Embryonic facial prominence (tissue), 1 donor: ENCODE measurements around the gene CCDC88C.
"Not testable (repeated sequence)": the region's sequence is repeated elsewhere in the genome, so short reads cannot be mapped to it uniquely, and the experiment has no call there.

Experiments used
- DNase-seq: peaks from one replicate; pipeline ENCODE4 v3.0.0-alpha.2; 2016; ENCODE audit errors: extremely low spot score

CCDC88C gene

DNA sequence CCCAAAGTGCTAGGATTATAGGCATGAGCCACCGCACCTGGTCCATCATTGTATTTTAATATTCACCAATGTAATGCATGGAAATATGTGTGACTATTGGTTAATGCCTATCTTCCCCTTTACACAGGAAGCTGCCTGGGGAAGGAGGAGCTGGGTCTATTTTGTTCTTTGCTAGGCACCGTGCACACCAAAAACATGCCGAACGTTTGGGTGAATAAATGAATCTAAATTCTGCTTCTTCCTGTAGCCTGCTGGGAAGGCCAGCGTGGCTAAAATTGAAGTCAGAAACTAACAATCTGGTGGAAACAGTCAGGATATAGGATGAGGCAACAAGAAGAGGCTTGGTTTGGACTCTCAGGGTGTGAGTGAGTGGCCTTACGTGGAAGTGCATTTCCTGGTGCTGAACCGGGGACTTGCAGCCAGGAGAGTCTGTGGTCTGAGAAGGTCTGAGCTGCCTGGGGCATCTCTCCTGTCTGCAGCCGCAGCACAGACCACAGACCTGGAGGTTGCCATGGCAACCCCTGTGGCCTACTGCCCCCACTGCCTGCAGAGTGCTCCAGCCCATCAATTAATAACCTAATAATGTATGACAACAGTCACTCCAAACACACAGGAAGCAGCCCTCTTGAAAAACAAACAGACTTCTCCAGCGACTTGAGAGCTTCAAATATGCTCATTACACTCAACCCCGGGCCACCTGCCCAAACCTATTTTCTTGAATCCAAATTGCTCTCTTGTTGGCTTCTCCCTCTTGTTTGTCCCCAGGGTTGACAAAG lies 167.6 kb downstream of the CCDC88C start:
- DNase-seq: no peak

DNA sequence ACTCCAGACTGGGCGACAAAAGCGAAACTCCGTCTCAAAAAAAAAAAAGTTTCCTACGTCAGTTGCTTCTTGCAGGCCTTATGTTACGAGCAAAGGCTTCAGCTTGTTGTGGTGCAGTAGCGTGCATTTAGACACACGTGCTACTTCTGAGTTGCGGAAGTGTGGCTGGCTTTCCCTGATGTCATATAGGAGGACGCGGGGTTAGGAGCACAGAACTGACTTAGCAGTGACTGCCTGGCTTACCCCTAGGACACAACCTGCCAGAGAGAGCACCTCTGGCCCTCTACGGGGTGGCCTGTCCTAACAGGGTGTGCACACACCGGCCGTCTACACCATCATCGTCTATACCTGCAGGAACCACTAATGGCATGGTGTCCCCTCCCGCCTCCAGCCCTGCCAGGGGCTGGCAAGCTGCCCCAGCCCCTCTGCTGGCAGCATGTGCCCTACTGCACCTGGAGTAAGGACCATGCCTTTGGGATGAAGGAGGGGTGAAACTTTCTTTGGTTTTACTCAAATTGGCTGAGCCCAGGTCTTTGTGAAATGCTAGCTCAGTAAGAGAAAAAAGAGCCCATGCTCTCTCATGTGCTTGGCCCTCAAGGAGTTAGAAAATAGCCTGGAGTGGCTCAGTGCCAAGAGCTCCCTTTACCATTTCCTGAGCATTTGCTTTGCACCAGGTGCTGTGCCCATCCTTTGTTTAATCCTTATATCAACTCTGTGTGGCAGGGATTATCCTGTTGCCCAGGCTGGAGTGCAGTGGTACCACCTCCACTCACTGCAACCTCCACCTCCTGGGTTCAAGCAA lies 171.4 kb downstream of the CCDC88C start:
- DNase-seq: no peak

DNA sequence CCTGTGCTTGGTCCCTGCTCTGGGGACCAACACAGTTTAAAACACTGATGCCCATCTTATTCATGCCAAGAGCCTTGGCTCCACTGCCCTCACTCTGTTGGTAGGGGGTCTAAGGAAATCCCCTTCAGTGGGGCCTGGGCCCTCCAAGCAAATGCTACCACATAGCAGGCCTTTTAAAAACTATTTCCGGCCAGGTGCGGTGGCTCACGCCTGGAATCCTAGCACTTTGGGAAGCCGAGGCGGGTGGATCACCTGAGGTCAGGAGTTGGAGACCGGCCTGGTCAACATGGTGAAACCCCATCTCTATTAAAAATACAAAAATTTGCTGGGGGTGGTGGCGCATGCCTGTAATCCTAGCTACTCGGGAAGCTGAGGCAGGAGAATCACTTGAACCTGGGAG lies 172.0 kb downstream of the CCDC88C start:
- not testable (repeated sequence) for DNase-seq

DNA sequence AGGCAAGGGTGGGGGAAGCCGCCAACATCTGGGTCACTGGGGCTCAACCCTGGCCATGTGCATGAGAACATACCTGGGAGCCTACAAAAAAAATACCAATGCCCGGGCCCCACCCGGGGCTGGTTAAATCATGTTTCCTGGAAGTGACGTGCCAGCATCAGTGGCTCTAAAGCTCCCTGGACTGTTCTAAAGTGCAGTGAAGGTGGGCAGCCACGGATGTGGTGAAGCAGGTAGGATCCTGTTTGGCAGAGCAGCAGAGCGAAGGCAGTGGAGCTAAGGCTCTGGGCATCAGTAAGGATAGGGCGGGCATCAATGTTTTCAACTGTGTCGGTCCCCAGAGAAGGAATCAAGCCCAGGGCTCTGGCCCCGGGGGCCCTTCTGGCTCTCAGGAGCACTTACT lies 172.6 kb downstream of the CCDC88C start:
- DNase-seq: no peak

DNA sequence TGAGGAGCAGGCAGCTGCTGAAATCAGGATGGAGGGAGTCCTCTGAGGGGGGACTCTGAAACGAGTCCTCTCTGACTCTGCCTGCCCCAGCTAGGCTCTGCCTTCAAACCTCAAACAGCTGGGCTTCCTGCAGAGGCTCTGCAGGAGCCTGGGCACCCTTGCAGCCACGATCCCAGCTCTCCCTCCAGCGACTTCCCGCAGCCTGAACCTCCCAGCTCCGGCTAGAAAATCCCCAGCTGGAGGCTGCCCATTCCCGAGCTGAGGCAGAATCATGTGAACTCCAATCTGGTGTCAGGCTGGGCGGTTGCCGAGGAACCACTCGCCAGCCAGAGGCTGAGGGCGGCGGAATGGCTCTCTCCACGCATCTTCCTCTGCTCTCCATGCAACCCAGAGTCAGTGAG lies 173.1 kb downstream of the CCDC88C start, which contains the start of gene GPR68:
GPR68 (minus strand) TSS at position 204 of the 401 bp plus-strand sequence. CDS start 9,654 bp downstream, outside the sequence.
- no peak for DNase-seq

DNA sequence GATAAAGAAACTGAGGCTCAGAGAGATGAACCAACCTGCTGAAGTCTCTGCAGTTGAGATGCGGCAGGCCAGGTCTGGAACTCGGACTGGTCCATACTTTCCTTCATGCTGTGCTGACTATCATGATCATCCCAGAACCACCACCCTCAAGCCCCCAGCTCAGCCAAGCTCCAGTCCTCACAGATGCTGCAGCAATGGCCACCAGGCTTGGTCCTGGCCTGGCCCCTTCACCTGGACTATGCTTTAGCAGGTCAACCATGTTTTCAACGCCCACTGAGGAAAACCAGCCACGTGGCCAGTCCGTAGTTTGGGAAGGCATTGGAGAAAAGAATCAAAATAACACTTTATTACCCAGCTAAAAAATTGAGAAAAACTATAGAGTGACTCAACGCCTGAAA lies 174.5 kb downstream of the CCDC88C start:
- DNase-seq: no peak

DNA sequence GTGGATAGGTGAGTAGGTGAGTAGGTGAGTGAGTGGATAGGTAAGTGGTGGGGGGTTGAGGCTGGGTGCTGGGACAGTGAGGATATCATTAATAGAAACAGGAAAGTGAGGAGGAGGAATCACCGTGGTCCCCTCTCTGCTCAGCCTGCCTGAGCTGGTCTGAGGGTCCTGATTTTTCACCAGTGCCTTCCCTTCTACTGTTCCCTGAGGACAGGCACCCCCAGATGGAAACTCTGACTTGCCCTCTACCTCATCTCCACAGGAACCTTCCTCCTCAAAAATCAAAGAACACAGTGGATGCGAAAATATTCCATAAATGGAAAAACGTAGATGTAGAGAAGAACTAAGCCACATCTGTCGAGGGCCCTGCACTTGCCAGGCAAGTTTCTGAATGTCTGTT lies 175.0 kb downstream of the CCDC88C start:
- DNase-seq: no peak

DNA sequence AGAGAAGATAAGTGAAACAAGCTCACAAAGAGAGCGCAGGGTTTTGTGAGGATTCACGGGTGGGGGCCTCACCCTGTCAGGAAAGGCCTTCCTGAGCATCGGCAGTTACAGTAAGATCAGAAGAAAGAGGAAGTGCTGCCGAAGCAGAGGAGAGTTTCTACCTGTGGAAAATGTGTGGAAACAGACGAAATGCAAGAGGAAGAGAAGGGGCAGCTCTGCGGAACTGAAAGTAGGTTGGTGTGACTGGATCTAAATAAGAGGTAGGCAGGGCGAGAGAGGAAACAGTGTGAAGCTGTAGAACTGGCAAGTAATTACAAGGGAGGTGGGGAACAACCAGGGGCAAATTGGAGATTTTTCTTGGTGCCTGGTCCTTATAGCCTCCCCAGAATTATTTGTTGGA lies 175.8 kb downstream of the CCDC88C start:
- no peak for DNase-seq

DNA sequence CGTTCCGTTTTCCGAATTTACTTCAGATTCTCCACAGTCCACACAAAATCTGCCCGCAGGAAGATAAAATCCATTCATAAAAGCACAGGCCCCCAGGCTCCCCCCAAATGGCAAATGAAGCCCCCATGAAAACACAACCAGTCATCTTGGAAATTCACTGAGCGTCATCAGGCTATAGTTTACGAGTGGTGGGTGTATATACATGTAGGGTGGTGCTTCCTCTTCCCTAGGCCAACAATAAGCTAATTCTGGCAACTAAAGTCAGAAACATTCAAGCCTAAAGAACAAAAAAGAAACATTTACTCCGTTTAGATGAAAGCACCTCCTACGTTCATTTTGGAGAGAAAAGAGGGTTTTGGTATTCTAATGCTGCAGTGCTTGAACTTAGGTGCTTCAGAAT lies 179.0 kb downstream of the CCDC88C start:
- DNase-seq: no peak

DNA sequence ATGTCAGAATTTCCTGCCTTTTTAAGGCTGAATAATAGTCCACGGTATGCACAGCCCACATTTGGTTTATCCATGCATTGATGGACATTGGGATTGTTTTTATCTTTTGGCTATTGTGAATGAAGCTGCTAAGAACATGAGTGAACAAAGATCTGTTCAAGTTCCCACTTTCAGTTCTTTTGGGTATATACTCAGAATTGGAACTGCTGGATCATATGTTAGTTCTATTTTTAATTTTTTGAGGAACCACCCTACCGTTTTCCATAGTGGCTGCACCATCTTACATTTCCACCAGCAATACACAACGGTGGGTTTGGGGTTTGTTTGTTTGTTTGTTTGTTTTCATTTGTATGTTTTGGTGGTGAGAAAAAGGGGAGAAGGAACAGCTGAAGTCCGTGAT lies 179.5 kb downstream of the CCDC88C start:
- no peak for DNase-seq

DNA sequence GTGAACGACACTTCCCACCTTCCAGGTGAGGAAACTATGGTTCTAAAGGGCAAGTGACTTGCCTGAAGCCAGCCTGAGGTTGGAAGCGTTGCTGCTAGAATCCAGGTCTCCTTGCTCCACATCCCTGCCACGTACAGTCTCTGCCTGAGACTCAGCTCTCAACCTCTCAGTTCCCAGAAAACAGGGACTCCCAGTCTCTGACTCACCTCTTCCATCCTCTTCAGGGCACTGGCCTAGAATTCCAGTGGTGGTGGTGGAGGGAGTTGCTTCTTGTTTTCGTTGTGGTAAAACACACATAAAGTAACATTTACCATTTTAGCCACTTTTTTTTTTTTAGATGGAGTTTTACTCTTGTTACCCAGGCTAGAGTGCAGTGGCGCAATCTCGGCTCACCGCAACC lies 180.4 kb downstream of the CCDC88C start:
- DNase-seq: no peak

DNA sequence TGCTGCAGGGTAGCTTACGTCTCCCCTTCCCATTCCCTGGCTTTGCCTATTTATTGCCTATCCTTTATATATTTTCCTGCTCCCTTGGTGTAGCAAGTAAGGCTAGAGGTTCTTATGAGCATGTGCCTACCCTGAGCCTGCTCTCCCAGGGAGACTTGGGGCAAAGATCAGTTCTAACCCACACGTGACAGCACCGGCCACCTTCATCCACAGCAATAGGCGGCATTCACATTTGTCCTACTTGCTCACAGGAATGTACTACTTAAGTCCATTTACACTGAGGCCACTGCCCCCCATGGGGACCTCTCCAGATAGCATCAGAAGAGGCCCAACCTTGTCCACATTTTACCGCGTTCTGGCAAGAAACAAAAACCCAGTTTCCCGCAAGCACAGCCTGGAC lies 181.8 kb downstream of the CCDC88C start:
- no peak for DNase-seq

DNA sequence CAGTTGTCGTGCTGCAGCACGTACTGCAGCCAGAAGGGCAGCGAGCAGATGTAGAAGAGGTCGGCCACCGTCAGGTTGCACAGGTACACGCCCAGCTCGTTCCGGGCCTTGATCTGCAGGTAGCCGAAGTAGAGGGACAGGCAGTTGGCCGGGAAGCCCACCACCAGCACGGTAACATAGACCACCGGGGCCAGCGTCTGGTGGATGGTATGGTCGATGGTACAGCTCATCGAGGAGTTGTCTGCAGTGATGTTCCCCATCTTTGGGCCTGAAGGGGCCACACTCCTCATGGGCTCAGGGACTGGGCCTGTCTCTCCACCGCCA lies 182.9 kb downstream of the CCDC88C start:
- no peak for DNase-seq

DNA sequence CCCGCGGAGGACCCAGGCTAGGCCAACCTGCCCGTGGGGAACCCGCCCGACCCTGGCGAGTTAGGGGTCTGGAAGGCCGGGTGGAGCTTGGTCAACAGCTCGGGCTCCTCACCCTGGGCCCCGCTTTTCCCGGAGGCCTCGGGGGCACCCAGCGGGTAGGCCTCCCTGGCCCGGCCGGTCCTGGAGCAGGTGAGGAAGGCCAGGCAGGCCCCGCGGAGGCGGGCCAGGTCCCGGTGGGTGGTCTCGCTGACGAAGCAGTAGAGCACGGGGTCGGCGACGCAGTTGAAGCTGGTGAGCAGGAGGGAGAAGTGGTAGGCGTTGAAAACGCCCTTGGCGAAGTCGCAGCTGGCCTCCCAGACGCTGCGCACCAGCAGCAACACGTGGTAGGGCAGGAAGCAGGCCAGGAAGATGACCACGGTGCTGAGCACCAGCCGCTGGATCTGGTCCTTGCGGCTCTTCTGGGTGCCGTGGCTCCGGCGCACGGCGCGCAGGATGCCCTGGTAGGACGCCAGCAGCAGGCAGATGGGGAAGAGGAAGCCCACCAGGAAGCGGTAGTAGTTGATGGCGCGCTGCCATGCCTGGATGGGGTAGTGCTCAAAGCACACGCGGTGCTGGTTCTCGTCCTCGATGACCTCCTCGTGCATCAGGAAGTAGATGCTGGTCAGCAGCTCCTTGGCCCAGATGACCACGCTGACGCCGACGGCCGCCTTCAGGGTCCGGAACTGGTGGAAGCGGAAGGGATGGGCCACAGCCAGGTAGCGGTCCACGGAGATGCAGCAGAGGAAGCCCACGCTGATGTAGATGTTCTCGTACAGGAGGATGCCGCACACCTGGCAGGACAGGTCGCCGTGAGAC lies 183.5 kb downstream of the CCDC88C start:
- no peak for DNase-seq

DNA sequence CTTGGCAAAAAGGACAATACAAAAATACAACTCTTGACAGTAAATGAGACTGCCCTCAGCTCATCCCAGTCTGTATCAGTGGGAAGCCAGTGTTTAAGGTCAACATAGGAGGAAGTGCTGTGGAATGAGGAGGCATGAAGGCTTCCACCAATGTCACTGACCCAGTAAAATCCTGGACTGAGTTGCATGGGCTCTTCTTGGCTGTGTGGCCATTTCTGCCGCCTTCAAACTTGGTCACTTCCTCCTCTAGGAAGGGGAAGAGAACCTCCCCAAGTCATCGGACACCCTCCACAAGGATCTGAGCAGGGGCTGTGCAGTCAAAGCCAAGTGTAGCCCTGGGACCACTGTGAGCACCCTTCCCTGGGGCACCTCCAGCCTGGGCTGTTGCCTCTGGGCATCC lies 185.0 kb downstream of the CCDC88C start:
- no peak for DNase-seq

DNA sequence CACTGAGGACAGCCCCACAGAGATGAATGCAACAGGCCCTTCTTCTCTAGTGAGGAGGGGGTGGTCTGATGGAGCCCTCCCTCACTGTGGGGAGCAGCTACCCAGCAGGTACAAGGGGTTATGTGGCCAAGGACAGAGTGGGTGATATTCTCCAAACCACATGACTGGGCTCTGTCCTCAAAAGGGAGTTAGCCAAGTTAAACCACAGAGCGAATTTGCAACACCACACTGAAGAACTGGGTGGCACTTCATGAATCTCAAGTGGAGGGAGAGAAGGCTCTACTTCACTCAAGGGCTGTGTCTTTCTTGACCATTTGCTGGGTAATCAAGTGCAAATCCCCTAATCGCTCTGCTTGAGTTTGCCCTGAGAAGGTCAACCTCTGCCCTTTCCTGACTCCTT lies 185.6 kb downstream of the CCDC88C start:
- no peak for DNase-seq

DNA sequence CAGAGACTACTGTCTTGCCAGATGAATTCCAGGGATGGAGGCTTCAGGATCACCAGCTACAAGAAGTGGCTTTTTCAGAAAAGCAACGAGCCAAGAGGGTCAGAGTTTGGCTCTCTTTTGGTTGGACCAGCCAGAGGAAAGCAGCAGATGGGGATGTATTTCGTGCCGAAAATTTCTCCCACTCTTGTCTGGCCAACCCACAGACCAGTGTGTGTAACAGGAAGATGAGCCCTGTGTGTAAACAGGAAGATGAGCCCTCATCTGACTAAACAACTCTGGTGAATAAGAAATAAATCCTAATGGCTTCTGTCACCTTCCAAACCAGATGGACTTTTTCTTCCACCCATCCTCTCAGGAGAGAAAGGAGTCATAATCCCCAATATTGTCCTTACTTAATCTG lies 186.2 kb downstream of the CCDC88C start:
- DNase-seq: no peak

DNA sequence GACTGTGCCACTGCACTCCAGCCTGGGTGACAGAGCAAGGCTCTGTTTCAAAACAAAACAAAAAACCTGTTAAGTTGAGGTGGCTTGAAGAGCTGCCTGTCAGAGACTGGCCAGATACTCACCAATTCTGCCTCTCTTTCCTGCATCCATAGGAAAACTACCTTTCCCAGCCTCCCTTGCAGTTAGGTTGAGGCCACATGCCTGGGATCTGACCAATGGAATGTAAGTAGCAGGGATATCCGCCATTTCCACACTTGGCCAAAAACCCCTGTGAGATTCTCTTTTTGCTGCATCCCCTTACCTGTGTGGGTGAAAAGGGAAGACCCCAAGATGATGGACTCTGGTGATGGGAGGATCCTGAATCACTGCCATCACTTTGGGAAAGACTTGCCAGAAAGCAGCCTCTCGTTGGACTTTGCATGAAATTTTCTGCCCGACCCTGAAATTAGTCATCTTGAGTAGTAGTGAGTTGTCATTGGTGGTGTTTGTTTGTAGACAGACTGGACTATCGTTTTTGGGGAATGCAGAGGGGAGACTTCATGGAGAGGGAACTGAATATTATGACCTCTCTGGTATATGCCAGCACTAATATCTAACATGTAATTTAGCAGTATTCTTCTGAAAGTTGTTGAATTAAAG lies 187.1 kb downstream of the CCDC88C start:
- no peak for DNase-seq

DNA sequence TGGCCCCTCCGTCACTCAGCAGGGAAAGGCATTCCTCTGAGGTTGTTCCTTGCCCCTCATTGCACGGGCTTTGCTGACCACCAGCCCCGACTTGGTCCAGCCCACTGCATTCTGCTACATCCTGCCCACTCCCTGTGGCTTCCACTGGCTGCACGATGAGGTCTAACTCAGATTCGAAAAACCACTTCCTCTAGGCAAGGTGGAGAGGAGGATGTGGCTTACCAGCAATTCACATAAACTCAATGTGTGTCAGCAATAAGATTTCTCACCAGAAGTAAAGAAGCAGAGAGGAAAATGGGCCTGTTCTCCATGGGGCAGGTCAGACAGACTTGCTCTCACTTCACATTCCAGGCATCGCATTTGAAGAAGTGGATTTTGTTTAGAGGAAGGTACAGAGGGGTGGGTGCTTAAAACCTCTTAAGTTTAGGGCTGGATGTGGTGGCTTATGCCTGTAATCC lies 187.8 kb downstream of the CCDC88C start:
- no peak for DNase-seq

DNA sequence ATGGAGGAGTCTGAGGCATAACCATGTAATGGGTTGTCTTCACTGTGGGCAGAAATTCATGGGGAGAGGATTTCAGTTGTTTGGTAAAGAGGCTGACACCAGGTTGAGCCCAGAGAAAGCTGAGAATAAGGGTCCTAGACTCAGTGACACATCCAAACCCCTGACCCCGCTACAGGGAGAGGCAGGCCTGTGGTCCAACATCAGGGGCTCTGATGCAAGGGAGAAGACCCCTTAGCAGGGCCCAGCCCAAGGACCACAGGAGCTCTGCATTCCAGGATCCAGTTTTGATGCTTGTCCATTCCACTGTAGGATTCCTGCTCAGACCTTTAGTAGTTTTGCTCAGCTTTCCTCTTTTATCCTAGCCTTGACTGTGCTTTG lies 188.6 kb downstream of the CCDC88C start:
- DNase-seq: no peak

DNA sequence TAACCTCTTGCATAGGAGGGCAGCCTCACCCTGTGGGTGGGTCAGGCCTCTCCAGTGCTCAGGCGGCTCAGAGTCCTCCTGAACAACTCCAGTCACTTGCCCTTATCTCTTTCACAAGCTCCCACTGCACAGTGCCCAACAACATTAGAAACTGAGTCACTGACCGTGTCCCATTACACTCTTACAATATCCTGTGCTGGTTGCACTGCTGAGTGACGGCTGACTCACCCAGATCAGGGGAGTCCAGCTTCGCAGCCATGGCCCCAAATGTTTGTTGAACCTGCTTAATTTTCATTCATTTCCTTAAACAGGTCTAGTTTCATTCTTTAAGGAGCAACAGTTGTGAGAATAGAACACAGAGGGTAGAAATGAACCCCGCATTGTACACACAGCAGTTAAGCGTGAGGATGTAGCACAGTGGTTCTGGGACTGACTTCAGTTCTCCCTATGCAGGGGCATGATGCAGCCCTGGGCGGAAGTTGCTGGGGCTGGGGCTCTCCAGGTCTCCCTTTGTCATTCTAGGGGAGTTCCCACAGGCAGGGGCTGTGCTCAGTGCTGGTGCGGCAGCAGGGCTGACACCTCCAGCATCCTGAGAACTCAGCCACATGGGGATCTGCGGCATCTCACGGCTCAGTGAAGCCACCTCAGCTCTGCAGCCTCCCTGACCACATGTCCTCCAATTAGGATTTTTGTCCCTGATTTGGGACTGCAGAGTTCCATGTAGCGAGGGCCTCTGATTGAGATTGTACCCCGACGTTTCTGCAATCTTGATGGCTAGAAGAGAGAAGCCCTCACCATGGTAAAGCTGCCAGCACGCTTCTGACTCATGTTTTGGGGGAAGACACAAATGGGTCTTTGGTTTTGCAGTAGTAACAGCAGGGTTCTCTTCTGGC lies 189.3 kb downstream of the CCDC88C start:
- no peak for DNase-seq
